ENCODE measurements around the gene CNNM2.

DNA sequence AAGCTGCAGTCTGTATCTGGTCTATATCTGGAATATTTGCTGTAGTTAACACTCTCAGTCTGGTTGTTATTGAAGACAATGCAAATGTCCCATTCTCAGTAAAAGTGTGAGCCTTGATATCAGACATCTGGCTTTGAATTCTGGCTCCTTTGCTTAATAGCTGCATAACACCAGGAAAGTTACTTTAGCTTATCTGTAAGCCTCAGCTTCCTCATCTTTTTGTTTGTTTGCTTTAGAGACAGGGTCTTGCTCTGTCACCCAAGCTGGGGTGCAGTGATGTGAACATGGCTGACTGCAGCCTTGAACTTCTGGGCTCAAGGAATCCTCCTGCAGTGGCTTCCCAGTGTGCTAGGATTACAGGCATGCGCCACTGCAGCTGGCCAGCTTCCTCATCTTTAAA, 41.3 kb downstream of the CNNM2 start:
- TF ChIP-seq, protein P1, sequence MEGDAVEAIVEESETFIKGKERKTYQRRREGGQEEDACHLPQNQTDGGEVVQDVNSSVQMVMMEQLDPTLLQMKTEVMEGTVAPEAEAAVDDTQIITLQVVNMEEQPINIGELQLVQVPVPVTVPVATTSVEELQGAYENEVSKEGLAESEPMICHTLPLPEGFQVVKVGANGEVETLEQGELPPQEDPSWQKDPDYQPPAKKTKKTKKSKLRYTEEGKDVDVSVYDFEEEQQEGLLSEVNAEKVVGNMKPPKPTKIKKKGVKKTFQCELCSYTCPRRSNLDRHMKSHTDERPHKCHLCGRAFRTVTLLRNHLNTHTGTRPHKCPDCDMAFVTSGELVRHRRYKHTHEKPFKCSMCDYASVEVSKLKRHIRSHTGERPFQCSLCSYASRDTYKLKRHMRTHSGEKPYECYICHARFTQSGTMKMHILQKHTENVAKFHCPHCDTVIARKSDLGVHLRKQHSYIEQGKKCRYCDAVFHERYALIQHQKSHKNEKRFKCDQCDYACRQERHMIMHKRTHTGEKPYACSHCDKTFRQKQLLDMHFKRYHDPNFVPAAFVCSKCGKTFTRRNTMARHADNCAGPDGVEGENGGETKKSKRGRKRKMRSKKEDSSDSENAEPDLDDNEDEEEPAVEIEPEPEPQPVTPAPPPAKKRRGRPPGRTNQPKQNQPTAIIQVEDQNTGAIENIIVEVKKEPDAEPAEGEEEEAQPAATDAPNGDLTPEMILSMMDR (IDR thresholded peaks at IDR 0.05), result no peak
- TF ChIP-seq EP300 (IDR thresholded peaks at IDR 0.05), result no peak
- no peak for TF ChIP-seq POLR2AphosphoS5 (IDR thresholded peaks at IDR 0.05)
- TF ChIP-seq POLR2A (IDR thresholded peaks at IDR 0.05), result no peak
